Kidney capillary endothelial cell (primary cell): ENCODE data around the gene TTC23L.
"Not testable (repeated sequence)": the region's sequence is repeated elsewhere in the genome, so short reads cannot be mapped to it uniquely, and the experiment has no call there.

Experiments
- DNase-seq: peaks from one replicate; pipeline ENCODE4 v3.0.0-alpha.2; 2018; ENCODE audit warnings: low spot score

The TTC23L gene

GRCh38 chr5:34838785-34839714 lies at the start of gene TTC23L:
Gene TTC23L, plus strand, starts transcription at chr5:34839164. Its CDS starts 1,508 bp downstream, at chr5:34840672.
- peak; percentile 86 for DNase-seq

- no peak for DNase-seq
Observed at GRCh38 chr5:34789639-34790038, 49.3 kb upstream of the TTC23L start.

DNA sequence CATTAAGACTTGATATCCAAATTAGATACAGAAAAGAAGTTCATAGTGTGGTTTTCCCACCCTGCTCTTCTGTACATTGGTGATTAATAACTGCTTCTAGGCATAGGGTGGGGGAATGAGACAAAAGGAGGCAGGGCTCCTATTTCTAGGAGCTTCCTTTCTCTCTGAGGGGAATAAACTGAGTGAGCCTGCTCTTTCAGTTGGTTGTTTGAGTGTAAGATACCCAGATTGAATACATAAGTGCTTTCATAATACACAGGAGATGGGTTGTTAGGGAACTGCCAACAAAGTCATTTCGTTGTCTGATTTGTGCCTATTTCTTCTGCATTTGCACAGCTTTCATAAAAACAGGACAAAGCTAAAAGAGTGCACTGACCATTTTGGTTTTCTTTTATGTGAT lies 48.9 kb upstream of the TTC23L start:
- DNase-seq, result no peak

DNA sequence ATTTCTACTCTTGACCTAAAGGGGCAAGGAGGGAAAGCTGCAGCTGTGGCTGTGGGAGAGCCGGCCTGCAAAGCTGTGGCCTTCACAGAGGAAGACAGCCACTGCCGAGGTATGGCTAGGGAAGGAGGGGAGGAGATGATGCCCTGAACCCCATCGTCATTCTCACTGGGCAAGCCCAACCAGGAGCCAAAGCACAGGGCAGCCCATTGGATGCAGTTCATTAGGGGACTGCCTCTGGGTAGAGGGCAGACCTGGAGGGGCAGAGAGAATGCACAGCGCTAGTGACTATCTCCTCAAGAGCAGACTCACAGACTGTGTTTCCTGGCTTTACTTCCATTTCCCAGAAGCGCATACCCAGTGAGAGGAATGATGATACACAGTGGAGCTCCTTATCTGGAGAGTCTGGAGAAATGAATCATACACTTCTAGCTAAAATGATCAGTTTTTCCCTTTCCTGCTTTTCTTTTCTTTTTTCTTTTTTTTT lies 47.2 kb upstream of the TTC23L start:
- peak; percentile 41 for DNase-seq

GRCh38 chr5:34802834-34803563 lies 36.0 kb upstream of the TTC23L start:
- DNase-seq, result no peak

DNA sequence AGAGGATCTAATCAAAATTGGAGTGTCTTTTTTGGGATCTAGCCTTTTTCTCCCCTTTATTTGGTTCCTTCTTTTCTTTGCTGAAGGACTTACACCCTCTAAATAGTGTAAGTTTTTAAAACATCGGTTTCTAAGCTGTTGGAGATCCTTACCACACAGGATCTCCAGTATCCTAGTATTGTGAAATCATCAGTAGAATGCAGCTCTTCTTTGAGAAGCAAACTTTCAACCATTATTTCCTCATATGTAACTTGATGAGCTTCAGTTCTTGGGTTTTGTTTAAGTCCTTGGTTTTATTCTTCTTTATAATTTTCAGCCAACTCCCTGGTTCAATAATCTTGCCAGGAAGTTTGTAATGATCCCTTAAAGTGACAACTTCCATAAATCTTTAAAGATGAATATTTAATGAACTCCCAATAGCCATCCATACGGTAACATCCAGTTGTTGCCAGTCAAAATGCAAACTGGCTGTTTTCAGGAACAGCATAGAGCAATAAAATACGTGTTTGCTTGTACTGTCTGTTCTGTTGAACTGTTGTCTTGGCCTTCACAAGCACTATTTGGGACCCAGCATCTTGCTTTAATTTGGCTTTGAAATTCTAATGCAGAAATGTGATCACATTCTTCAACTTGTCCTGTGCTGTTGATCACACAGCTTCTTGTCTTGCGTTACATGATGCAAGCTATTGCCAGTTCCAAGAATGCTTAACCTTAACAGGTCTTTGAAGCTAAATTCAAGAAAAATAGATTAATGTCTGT lies 34.8 kb upstream of the TTC23L start:
- DNase-seq, result no peak

GRCh38 chr5:34804913-34805312 lies 34.1 kb upstream of the TTC23L start:
- no peak for DNase-seq

DNA sequence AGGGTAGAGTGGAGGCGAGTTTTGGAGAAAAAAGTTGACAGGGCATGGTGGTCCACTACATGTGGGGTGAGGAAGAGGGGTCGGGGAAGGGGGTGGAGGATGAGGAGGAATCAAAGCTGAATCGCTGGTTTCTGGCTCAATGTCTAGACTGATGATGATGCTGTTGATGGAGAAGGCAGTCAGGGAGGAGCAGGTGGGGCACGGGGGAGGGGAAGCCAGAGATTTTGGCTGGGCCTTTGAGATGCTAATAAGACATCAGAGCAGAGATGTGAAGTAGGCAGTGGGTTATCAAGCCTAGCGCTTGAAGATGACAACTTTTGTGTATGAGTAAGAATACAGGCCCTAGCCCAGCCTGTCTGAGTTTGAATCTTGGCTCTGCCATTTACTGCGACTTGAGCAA lies 32.4 kb upstream of the TTC23L start:
- no peak for DNase-seq

- no peak for DNase-seq
Observed at GRCh38 chr5:34811706-34812105, 27.3 kb upstream of the TTC23L start.

DNA sequence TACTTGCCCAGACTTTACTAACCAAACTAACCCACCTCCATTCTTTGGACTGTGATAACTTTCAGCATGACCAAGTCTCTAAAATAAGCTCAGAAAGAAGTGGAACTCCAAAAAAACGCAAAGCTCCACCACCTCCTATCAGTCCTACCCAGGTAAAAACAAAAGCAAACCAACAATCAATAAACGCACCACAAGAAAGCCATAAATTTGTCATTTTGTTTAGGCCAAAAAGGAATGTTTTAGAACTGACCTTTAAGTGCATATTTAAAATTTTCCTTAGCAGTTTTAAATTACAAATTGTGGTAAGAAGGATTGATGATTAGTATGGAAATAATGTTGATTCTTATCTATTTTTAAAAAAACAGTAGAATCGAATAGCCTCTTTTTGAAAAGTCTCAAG lies 25.5 kb upstream of the TTC23L start:
- DNase-seq, result no peak

DNA sequence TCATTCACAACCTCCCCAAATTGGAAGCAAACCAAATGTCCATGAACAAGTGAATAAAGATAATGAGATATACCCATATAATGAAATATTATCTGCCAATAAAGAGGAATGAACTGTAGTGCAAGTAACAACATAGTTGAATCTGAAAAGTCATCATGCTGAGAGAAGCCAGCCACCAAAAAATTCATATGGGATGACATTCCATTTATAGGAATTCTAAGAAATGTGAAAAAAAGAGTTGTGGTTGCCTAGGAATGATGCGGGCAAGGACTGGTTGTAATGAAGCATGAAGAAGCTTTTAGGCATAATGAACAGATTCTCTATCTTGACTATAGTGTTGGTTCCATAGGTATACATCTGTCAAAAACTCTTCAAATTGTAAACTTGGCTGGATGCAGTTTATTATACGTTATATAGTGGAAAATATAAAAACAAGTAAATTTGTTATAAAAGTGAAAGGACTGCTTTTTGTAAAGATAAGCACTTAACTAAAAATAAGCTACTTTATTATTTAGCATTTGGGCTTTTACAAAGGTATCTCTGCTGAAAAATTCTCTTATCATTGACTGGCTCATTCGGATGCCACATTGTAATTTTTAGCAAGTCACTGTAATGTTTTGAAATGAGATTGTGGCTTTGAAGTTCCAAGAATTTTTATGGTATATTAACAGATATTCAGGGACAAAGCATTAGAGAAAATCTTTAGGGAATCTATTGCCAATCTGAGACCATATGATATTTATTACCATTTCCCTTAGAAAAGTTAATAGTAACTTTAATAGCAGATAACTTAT lies 21.2 kb upstream of the TTC23L start:
- DNase-seq, result no peak

- DNase-seq, result no peak
Observed at GRCh38 chr5:34818717-34819116, 20.2 kb upstream of the TTC23L start.

DNA sequence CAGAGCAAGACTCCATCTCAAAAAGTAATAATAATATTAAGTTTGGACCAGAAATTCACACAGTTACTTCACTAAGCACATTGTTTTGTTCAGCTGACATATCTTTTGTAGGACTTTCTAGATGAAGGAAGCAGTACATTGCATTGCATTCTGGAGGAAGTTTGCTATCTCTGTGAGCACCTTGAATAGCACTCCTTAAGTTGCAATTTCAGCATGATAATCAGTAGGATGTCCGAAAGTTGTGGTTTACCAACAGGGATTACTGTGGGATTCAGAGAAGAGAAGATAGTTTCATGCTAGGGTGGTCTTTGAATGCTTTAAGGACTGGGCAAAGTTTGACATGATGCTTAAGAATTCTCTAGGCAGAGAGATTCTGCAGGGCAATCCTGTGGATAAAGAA lies 18.4 kb upstream of the TTC23L start:
- DNase-seq, result no peak

DNA sequence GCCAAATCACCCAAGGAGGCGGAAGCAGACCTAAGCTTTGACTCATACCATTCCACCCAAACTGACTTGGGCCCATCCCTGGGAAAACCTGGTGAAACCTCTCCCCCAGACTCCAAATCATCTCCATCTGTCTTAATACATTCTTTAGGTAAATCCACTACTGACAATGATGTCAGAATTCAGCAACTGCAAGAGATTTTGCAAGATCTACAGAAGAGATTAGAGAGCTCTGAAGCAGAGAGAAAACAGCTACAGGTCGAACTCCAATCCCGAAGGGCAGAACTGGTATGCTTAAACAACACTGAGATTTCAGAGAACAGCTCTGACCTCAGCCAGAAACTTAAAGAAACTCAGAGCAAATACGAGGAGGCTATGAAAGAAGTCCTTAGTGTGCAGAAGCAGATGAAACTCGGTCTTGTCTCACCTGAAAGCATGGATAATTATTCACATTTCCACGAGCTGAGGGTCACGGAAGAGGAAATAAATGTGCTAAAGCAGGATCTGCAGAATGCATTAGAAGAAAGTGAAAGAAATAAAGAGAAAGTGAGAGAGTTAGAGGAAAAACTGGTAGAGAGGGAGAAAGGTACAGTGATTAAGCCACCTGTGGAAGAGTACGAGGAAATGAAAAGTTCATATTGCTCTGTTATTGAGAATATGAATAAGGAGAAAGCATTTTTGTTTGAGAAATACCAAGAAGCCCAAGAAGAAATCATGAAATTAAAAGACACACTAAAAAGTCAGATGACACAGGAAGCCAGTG lies 15.8 kb upstream of the TTC23L start:
- no peak for DNase-seq

DNA sequence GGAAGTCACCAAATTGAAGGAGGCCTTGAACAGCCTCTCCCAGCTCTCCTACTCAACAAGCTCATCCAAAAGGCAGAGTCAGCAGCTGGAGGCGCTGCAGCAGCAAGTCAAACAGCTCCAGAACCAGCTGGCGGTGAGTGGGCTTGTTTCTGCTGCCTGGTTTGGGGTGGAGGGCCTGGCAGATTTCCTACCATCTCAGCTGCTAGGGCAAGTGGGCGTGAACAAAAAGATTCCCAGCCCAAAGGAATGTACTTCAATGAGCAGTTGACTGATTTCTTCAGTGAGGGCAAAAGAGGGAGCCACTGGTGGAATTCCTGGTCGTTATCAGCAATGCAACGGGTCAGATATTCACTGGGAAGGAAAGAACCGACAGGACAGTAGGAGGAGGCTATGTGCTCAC lies 12.6 kb upstream of the TTC23L start:
- no peak for DNase-seq

GRCh38 chr5:34827588-34828506 lies 11.1 kb upstream of the TTC23L start:
- DNase-seq, result no peak

DNA sequence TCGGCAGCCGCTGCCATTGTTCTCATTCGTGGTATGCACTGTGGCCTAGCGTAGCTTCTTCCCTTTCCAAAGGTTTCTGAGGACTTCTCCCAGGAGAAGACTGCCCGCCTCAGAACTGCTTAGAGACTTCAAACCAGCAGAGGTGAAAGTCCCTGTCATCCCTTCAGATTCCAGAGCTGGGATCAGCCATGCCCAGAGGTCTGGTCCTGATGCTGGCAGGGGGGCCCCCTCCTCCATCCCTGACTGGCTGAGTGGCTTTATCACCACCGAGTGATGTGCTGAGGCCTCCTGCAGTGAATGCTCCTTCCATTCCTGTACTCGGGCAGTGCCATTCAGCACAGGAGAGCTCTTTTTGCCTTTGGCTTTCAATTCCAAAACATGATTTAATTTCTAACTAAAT lies 8.1 kb upstream of the TTC23L start:
- DNase-seq, result not testable (repeated sequence)

GRCh38 chr5:34831303-34831702 lies 7.7 kb upstream of the TTC23L start:
- no peak for DNase-seq

GRCh38 chr5:34832568-34832967 lies 6.4 kb upstream of the TTC23L start:
- no peak for DNase-seq

DNA sequence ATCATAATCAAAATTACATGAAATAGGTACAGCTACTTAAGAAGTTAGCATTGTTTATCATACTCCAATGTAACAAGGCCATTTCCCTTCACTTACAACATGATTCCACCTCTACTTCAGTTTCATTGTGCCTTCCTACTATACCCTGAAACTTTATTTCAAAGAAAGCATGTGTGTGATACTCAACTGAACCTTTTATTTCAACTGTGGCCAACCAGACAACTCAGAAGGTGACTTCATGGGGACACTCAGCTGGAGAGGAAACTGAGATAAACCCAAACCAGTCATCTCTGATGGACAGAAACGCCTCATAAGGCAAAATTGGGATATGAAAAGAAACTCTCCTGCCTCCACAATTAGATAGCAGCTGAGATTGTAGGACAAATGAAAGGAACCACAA lies 5.9 kb upstream of the TTC23L start:
- no peak for DNase-seq
